Measurements from ENCODE around the gene SF3A2. TPM values are rescaled to one million over a fixed set of nuclear protein-coding genes. Genes with fewer than 3 reads are reported as not detected.
A peak's percentile ranks its signal among the peaks of the same experiment; 100 is the strongest.

Gene SF3A2
- total RNA-seq, result 10 to 100 TPM; 17.5 to 59.8 (median 24.4) TPM
- 10 to 100 TPM; 16.9 to 61.3 (median 26.4) TPM for polyA plus RNA-seq

- Histone ChIP-seq H3K4me1 (peaks cover 0 to 68% (median 62%) of the 10 kb centered on the region in 4 donors), H3K27me3 (no peaks in the 10 kb centered on the region), H3K27ac (peak within 1 kb of the TSS; percentile 97 to 99 (median 98)), H3K4me3 (peak within 1 kb of the TSS; percentile 62 to 99 (median 76)), H3K36me3 (peaks cover 0 to 24% (median 8%) of the 10 kb centered on the region in 4 donors), H3K9me3 (no peaks in the 10 kb centered on the region)
- intact Hi-C loops (cut with DNase I), result loop anchor here (1.0 to 2.0 kb wide), 7 partner anchors 33 to 154 kb away; partner anchors contain the start of genes AP3D1 and DOT1L
- WGBS, 2 donors, result 0% methylated on average over 80 of the region's 80 CpGs
- DNase-seq, result peak; percentile 99
- TF ChIP-seq POLR2A (IDR thresholded peaks at IDR 0.05), result peak; percentile 81 to 85
- peak in 1 of 4 donors; percentile 25 for TF ChIP-seq EP300 (IDR thresholded peaks at IDR 0.05)
- TF ChIP-seq CTCF (IDR thresholded peaks at IDR 0.05), result peak; percentile 96 to 100 (median 99)
- peak; percentile 91 to 97 (median 94) for TF ChIP-seq POLR2AphosphoS5 (IDR thresholded peaks at IDR 0.05)
These were observed at the start of gene SF3A2, which contains the start of gene PLEKHJ1 for GRCh38 chr19:2236314-2237050. SF3A2 (plus strand) TSS chr19:2236824; CDS start chr19:2243419, 6,595 bp downstream. PLEKHJ1 (minus strand) TSS chr19:2236329; CDS start chr19:2236248, 81 bp downstream.

GRCh38 chr19:2187159-2187558, 49.5 kb upstream of the SF3A2 start:
- TF ChIP-seq EP300 (IDR thresholded peaks at IDR 0.05) (no peak), POLR2A (IDR thresholded peaks at IDR 0.05) (no peak), POLR2AphosphoS5 (IDR thresholded peaks at IDR 0.05) (no peak), CTCF (IDR thresholded peaks at IDR 0.05) (no peak)
- DNase-seq, result no peak
- H3K27ac ChIP-seq, result peak overlapping the region; percentile 80 to 92 (median 84)
- peaks cover 3 to 68% (median 58%) of the 10 kb centered on the region in 4 donors for H3K4me1 ChIP-seq
- no peaks in the 10 kb centered on the region for H3K9me3 ChIP-seq
- intact Hi-C loops (cut with DNase I), result loop anchor here (5.0 kb wide), 1 partner anchor 35 kb away; the partner anchor contains the start of gene AP3D1
- H3K4me3 ChIP-seq, result no peak overlapping the region
- WGBS, 2 donors, result 88 to 92% methylated on average over 13 of the region's 13 CpGs
- H3K27me3 ChIP-seq, result no peaks in the 10 kb centered on the region
- H3K36me3 ChIP-seq, result peaks cover 10 to 31% (median 13%) of the 10 kb centered on the region in 4 donors

- H3K4me3 ChIP-seq, result no peak overlapping the region
- no peaks in the 10 kb centered on the region for H3K9me3 ChIP-seq
- no peak for DNase-seq
- intact Hi-C loops (cut with DNase I), result loop anchor here (5.0 kb wide), 1 partner anchor 37 kb away; the partner anchor contains the start of gene AP3D1
- 94 to 95% methylated on average over 19 of the region's 19 CpGs for WGBS, 2 donors
- H3K27ac ChIP-seq, result peak overlapping the region in 1 of 4 donors; percentile 50
- no peak for TF ChIP-seq CTCF (IDR thresholded peaks at IDR 0.05)
- TF ChIP-seq POLR2AphosphoS5 (IDR thresholded peaks at IDR 0.05), result no peak
- no peak for TF ChIP-seq EP300 (IDR thresholded peaks at IDR 0.05)
- TF ChIP-seq POLR2A (IDR thresholded peaks at IDR 0.05), result no peak
- H3K27me3 ChIP-seq, result no peaks in the 10 kb centered on the region
- peaks cover 3 to 51% (median 46%) of the 10 kb centered on the region in 4 donors for H3K4me1 ChIP-seq
- peaks cover 14 to 44% (median 19%) of the 10 kb centered on the region in 4 donors for H3K36me3 ChIP-seq
These were observed 47.8 kb upstream of the SF3A2 start for GRCh38 chr19:2188708-2189385.

GRCh38 chr19:2189880-2190279, 46.7 kb upstream of the SF3A2 start:
- no peaks in the 10 kb centered on the region for H3K9me3 ChIP-seq
- H3K27ac ChIP-seq, result no peak overlapping the region
- DNase-seq, result no peak
- no peaks in the 10 kb centered on the region for H3K27me3 ChIP-seq
- peaks cover 19 to 50% (median 29%) of the 10 kb centered on the region in 4 donors for H3K36me3 ChIP-seq
- intact Hi-C loops (cut with DNase I), result loop anchor here (5.0 kb wide), 1 partner anchor 38 kb away; the partner anchor contains the start of gene AP3D1
- peaks cover 3 to 40% (median 37%) of the 10 kb centered on the region in 4 donors for H3K4me1 ChIP-seq
- WGBS, 2 donors, result 88 to 91% methylated on average over 16 of the region's 16 CpGs
- H3K4me3 ChIP-seq, result no peak overlapping the region
- TF ChIP-seq EP300 (IDR thresholded peaks at IDR 0.05), result no peak
- no peak for TF ChIP-seq POLR2AphosphoS5 (IDR thresholded peaks at IDR 0.05)

Data from sigmoid colon (tissue), 7 donors.